Adrenal gland (tissue), 5 donors: ENCODE results near the gene FFAR1.

Experiments used
- CTCF ChIP-seq, 6 experiments: fragments of 450-650 bp in 4 of 6; fragments of 200-600 bp in 2 of 6; sonication (generic) in 1 of 6; IDR thresholded peaks; 1 replicate in 5 of 6; 2 replicates in 1 of 6; pipeline versions ENCODE4 v1.5.1 to v1.8.0; 2016 to 2021; ENCODE audit warnings: antibody characterized with exemption in 6 of 6, mild to moderate bottlenecking in 2 of 6, moderate library complexity in 1 of 6
- POLR2A ChIP-seq, 2 donors: fragments of 450-650 bp; IDR thresholded peaks; one replicate each; pipeline ENCODE4 v1.6.1; 2017; ENCODE audit warnings: antibody characterized with exemption in 2 of 2, mild to moderate bottlenecking in 2 of 2, moderate library complexity in 1 of 2
- donor health status: DM: no; HTN: no; CAD: no.

GRCh38 chr19:35310331-35310730 is 37.4 kb upstream of the FFAR1 start:
- TF ChIP-seq CTCF (IDR thresholded peaks at IDR 0.05) (no peak), POLR2A (IDR thresholded peaks at IDR 0.05) (no peak)
